A549 (cell line): ENCODE data around the gene KDM5C. TPM values are rescaled to one million over a fixed set of nuclear protein-coding genes. Genes with fewer than 3 reads are reported as not detected.
A peak's percentile ranks its signal among the peaks of the same experiment; 100 is the strongest.

Experiments
- ATAC-seq, 2 experiments: fragments of 200-7000 bp in 1 of 2; fragments of >200 bp in 1 of 2; cut with Nextera tagmentation in 1 of 2; cut with Tn5 transposase in 1 of 2; 3 replicates each; pipeline versions ENCODE4 v1.8.0 to v1.9.1; 2018 to 2020; ENCODE audit warnings: mild to moderate bottlenecking in 1 of 2, moderate library complexity in 1 of 2
- CTCF ChIA-PET: fragments of 300-600 bp; sonication (Branson Sonifier 250); formaldehyde crosslinking; extraction: SDS; loops from one replicate; lab custom pipeline; 2021; ENCODE audit warnings: antibody characterized with exemption, inconsistent platforms; lab: Yijun Ruan, JAX
- POLR2A ChIA-PET: fragments of 350-600 bp; formaldehyde crosslinking; extraction: SDS; loops from one replicate; lab custom pipeline; 2021; ENCODE audit warnings: antibody characterized with exemption, inconsistent platforms; lab: Yijun Ruan, JAX
- DNase-seq, 2 experiments: peaks; one replicate each; pipeline versions ENCODE4 v3.0.0 to v3.0.0-alpha.2; 2011 to 2016; ENCODE audit warnings: low read depth in 1 of 2, low spot score in 1 of 2
- FAIRE-seq: peaks from 2 replicates; lab custom pipeline; 2011; peaks lifted over from hg19 to GRCh38; lab: Jason Lieb, UNC
- H3K27ac ChIP-seq, 2 experiments: fragments of >200 bp; sonication (Bioruptor Twin); formaldehyde crosslinking; 3 replicates each; pipeline ENCODE4 v1.5.1; 2016 to 2017
- H3K4me1 ChIP-seq: fragments of >200 bp; sonication (Bioruptor Twin); formaldehyde crosslinking; 3 replicates; pipeline ENCODE4 v1.6.1; 2016
- H3K4me2 ChIP-seq: fragments of >200 bp; sonication (Bioruptor Twin); formaldehyde crosslinking; 3 replicates; pipeline ENCODE4 v1.6.1; 2016
- H3K4me3 ChIP-seq: fragments of >200 bp; sonication (Bioruptor Twin); formaldehyde crosslinking; 3 replicates; pipeline ENCODE4 v1.5.1; 2016
- H3K9me3 ChIP-seq: fragments of >200 bp; sonication (Bioruptor Twin); formaldehyde crosslinking; 3 replicates; pipeline ENCODE4 v1.6.1; 2016
- BCL3 ChIP-seq: fragments of >200 bp; sonication (Bioruptor Twin); formaldehyde crosslinking; IDR thresholded peaks from 3 replicates; pipeline ENCODE4 v1.6.1; 2016
- BHLHE40 ChIP-seq: IDR thresholded peaks from 2 replicates; pipeline ENCODE4 v1.6.1; 2012; ENCODE audit warnings: low read depth, low read length, inconsistent platforms
- CBX2 ChIP-seq: fragments of 200-600 bp; sonication (generic); IDR thresholded peaks from 2 replicates; pipeline ENCODE4 v1.6.1; 2016; ENCODE audit warnings: low read depth, mild to moderate bottlenecking, borderline replicate concordance
- CBX8 ChIP-seq: fragments of 200-600 bp; sonication (generic); IDR thresholded peaks from 2 replicates; pipeline ENCODE4 v1.6.1; 2016
- E2F6 ChIP-seq: IDR thresholded peaks from 2 replicates; pipeline ENCODE4 v1.6.1; 2012; ENCODE audit warnings: low read depth, borderline replicate concordance
- EHF ChIP-seq: fragments of 250-450 bp; sonication (Bioruptor Pico); IDR thresholded peaks from 2 replicates; pipeline ENCODE4 v1.5.0; 2020; ENCODE audit warnings: mild to moderate bottlenecking
- FOSL2 ChIP-seq, 2 experiments: fragments of 450-650 bp in 1 of 2; fragments of >200 bp in 1 of 2; sonication (Bioruptor Twin) in 1 of 2; formaldehyde crosslinking; IDR thresholded peaks; 2 replicates each; pipeline versions ENCODE4 v1.5.0 to v1.6.1; 2016 to 2020; ENCODE audit warnings: mild to moderate bottlenecking in 1 of 2, moderate library complexity in 1 of 2
- FOXS1 ChIP-seq: fragments of 250-450 bp; sonication (Bioruptor Pico); IDR thresholded peaks from 2 replicates; pipeline ENCODE4 v1.5.0; 2020; ENCODE audit warnings: mild to moderate bottlenecking, moderate library complexity
- HMGXB4 ChIP-seq: fragments of 250-450 bp; sonication (Bioruptor Pico); IDR thresholded peaks from 2 replicates; pipeline ENCODE4 v1.5.0; 2021; ENCODE audit warnings: mild to moderate bottlenecking, moderate library complexity, borderline replicate concordance
- HOXA7 ChIP-seq: fragments of 250-450 bp; sonication (Bioruptor Pico); IDR thresholded peaks from 2 replicates; pipeline ENCODE4 v1.5.0; 2020; ENCODE audit warnings: mild to moderate bottlenecking, moderate library complexity
- HOXB13 ChIP-seq: fragments of 250-450 bp; sonication (Bioruptor Pico); IDR thresholded peaks from 2 replicates; pipeline ENCODE4 v1.5.0; 2020; ENCODE audit warnings: low read depth, mild to moderate bottlenecking, moderate library complexity
- MAFK ChIP-seq: fragments of 450-650 bp; IDR thresholded peaks from 2 replicates; pipeline ENCODE4 v1.6.1; 2014; ENCODE audit not compliant: partially characterized antibody
- MAX ChIP-seq: IDR thresholded peaks from 2 replicates; pipeline ENCODE4 v1.6.1; 2012
- PHF8 ChIP-seq: fragments of 200-600 bp; sonication (generic); IDR thresholded peaks from 2 replicates; pipeline ENCODE4 v1.6.1; 2016; ENCODE audit warnings: low read depth, mild to moderate bottlenecking, antibody characterized with exemption, moderate library complexity, borderline replicate concordance
- POLR2A ChIP-seq: IDR thresholded peaks from 2 replicates; pipeline ENCODE4 v1.6.1; 2012; ENCODE audit warnings: mild to moderate bottlenecking, low read length
- RAD21 ChIP-seq, 2 experiments: fragments of >200 bp in 1 of 2; sonication (Bioruptor Twin) in 1 of 2; formaldehyde crosslinking in 1 of 2; IDR thresholded peaks in 1 of 2; conservative IDR thresholded peaks in 1 of 2; 2 replicates in 1 of 2; 3 replicates in 1 of 2; pipeline ENCODE4 v1.6.1; 2012 to 2018; ENCODE audit warnings: inconsistent platforms in 1 of 2
- RARB ChIP-seq: fragments of 250-450 bp; sonication (Bioruptor Pico); IDR thresholded peaks from 2 replicates; pipeline ENCODE4 v1.8.0; 2021; ENCODE audit warnings: mild to moderate bottlenecking, moderate library complexity
- RNF2 ChIP-seq: fragments of 200-600 bp; sonication (generic); IDR thresholded peaks from 2 replicates; pipeline ENCODE4 v1.6.1; 2016; ENCODE audit warnings: low read depth, mild to moderate bottlenecking, antibody characterized with exemption, moderate library complexity, borderline replicate concordance
- SREBF2 ChIP-seq: fragments of 450-650 bp; IDR thresholded peaks from 2 replicates; pipeline ENCODE4 v1.6.1; 2014; ENCODE audit warnings: mild to moderate bottlenecking, moderate library complexity
- TP53 ChIP-seq: fragments of 250-450 bp; sonication (Bioruptor Pico); IDR thresholded peaks from 2 replicates; pipeline ENCODE4 v1.5.0; 2021; ENCODE audit warnings: mild to moderate bottlenecking, moderate library complexity
- ZC3H11A ChIP-seq: fragments of 450-650 bp; IDR thresholded peaks from 2 replicates; pipeline ENCODE4 v1.6.1; 2014; ENCODE audit warnings: antibody characterized with exemption, mild to moderate bottlenecking
- ZFP36 ChIP-seq: fragments of 450-650 bp; IDR thresholded peaks from 2 replicates; pipeline ENCODE4 v1.6.1; 2014; ENCODE audit warnings: borderline replicate concordance; ENCODE audit not compliant: partially characterized antibody
- ZSCAN20 ChIP-seq: fragments of 250-450 bp; sonication (Bioruptor Pico); IDR thresholded peaks from 2 replicates; pipeline ENCODE4 v1.8.0; 2022; ENCODE audit warnings: mild to moderate bottlenecking, moderate library complexity
- WGBS: methylation state at CpG from one replicate; pipeline ENCODE4 v1.1.6; 2017; ENCODE audit errors: missing lambda C conversion rate; 5-methylcytosine and 5-hydroxymethylcytosine counted together
- polyA plus RNA-seq, 4 experiments: library from polyadenylated mRNA; depleted of rRNA in 3 of 4; stranded (reverse); fragments of >200 nt; fragmentation: RNase III in 1 of 4; extraction: RNeasy Plus Mini Kit Qiagen cat#74134 plus additional on column Dnase treatment in 1 of 4; gene quantifications; 2 replicates in 3 of 4; 3 replicates in 1 of 4; pipeline ENCODE4 v1.2.3, GENCODE V29; 2011 to 2017

Gene KDM5C
- polyA plus RNA-seq, 2 of the 4 experiments (the other 2 are of a cell fraction) = 46.5 to 66.8 TPM

- no peak overlapping the region for H3K4me3 ChIP-seq
- H3K9me3 ChIP-seq = no peaks in the 10 kb centered on the region
- ChIA-PET CTCF (interaction anchor here (1.1 to 1.6 kb wide), 3 partner anchors 13 to 38 kb away, joined by 3 read pairs; no protein-coding TSS in a partner anchor), POLR2A (no interaction called here)
- peak overlapping the region in 1 of 2 experiments; percentile 43; a peak in 1 of 6 replicates for H3K27ac ChIP-seq
- no peak for TF ChIP-seq BCL3
- no peak for TF ChIP-seq ZFP36
- TF ChIP-seq FOXS1 (CRISPR knock-in tag) = no peak
- TF ChIP-seq CBX8 = no peak
- no peak for TF ChIP-seq SREBF2
- no peak for TF ChIP-seq EHF
- TF ChIP-seq HOXA7 (CRISPR knock-in tag) = no peak
- TF ChIP-seq PHF8 = no peak
- TF ChIP-seq HMGXB4 (CRISPR knock-in tag) = no peak
- no peak for TF ChIP-seq CBX2
- TF ChIP-seq RNF2 = no peak
- no peak for TF ChIP-seq POLR2A
- no peak for TF ChIP-seq RAD21 (conservative IDR thresholded peaks at IDR 0.05 in 1 of 2, IDR thresholded peaks at IDR 0.05 in 1 of 2)
- TF ChIP-seq MAX = no peak
- no peak for TF ChIP-seq FOSL2 (IDR thresholded peaks at IDR 0.05)
- TF ChIP-seq FOSL2 (CRISPR knock-in tag; IDR thresholded peaks at IDR 0.05) = no peak
- no peak for TF ChIP-seq BHLHE40
- TF ChIP-seq ZSCAN20 = no peak
- TF ChIP-seq E2F6 = no peak
- no peak for TF ChIP-seq MAFK
- FAIRE-seq (no peak), ATAC-seq (no peak), DNase-seq (no peak)
- H3K4me2 ChIP-seq = no peak overlapping the region
- 93% methylated on average over 11 of the region's 13 CpGs for WGBS
- H3K4me1 ChIP-seq = peaks cover 18% of the 10 kb centered on the region
These were observed 32.2 kb upstream of the KDM5C start for GRCh38 chrX:53257166-53257565.

GRCh38 chrX:53256446-53257041 is 31.5 kb upstream of the KDM5C start:
- DNase-seq (no peak), ATAC-seq (no peak; a peak in 1 of 6 replicates), FAIRE-seq (no peak)
- Histone ChIP-seq H3K4me3 (no peak overlapping the region), H3K4me2 (no peak overlapping the region), H3K4me1 (peaks cover 12% of the 10 kb centered on the region; the same call in 2 of the 3 replicates), H3K9me3 (no peaks in the 10 kb centered on the region), H3K27ac (peak overlapping the region in 1 of 2 experiments; percentile 61; a peak in 3 of 6 replicates)
- ChIA-PET POLR2A (no interaction called here), CTCF (interaction anchor here (1.0 to 1.6 kb wide), 5 partner anchors 9 to 225 kb away, joined by 3 to 4 read pairs (median 3); no protein-coding TSS in a partner anchor)
- no peak for TF ChIP-seq TP53
- TF ChIP-seq ZC3H11A = no peak
- TF ChIP-seq RAD21 (conservative IDR thresholded peaks at IDR 0.05 in 1 of 2, IDR thresholded peaks at IDR 0.05 in 1 of 2) = no peak
- TF ChIP-seq HOXB13 (CRISPR knock-in tag) = no peak
- no peak for TF ChIP-seq RARB (CRISPR knock-in tag)
- TF ChIP-seq EHF = no peak
- WGBS = 100% methylated on average over 4 of the region's 17 CpGs
